Fibroblast of villous mesenchyme (primary cell): ENCODE results near the gene PITPNM1. TPM values are rescaled to one million over a fixed set of nuclear protein-coding genes. Genes with fewer than 3 reads are reported as not detected.

ENCODE experiments used
- DNase-seq: peaks from one replicate; pipeline ENCODE4 v3.0.0-alpha.2; 2010; ENCODE audit warnings: low read depth
- H3K4me3 ChIP-seq: 2 replicates; pipeline ENCODE4 v1.5.1; 2011; ENCODE audit warnings: low read depth, mild to moderate bottlenecking, low read length
- CTCF ChIP-seq: IDR thresholded peaks from 2 replicates; pipeline ENCODE4 v1.5.1; 2012; ENCODE audit warnings: low read depth, mild to moderate bottlenecking, low read length; ENCODE audit not compliant: insufficient read depth
- total RNA-seq: library from RNA; depleted of rRNA; stranded (reverse); fragments of >200 nt; gene quantifications from 2 replicates; pipeline ENCODE4 v1.2.3, GENCODE V29; 2012

The PITPNM1 gene
- total RNA-seq, 1 donor, result 22.9 TPM

GRCh38 chr11:67507242-67507863 lies 2.2 kb upstream of the PITPNM1 start:
- H3K4me3 ChIP-seq, result peak overlapping the region; percentile 90
- no peak for TF ChIP-seq CTCF
- no peak for DNase-seq

- H3K4me3 ChIP-seq, result no peak overlapping the region
- TF ChIP-seq CTCF, result no peak
- no peak for DNase-seq
Measured at GRCh38 chr11:67506426-67507051, 1.4 kb upstream of the PITPNM1 start.

GRCh38 chr11:67505605-67506396 lies 638 bp upstream of the PITPNM1 start:
- TF ChIP-seq CTCF, result peak; percentile 95
- peak overlapping the region; percentile 81 for H3K4me3 ChIP-seq
- peak; percentile 88 for DNase-seq

- no peak for TF ChIP-seq CTCF
- DNase-seq, result peak; percentile 31
- peak overlapping the region; percentile 81 for H3K4me3 ChIP-seq
Measured at GRCh38 chr11:67504005-67504949, 886 bp downstream of the PITPNM1 start.

GRCh38 chr11:67503119-67504004 lies 1.8 kb downstream of the PITPNM1 start:
- DNase-seq, result no peak
- no peak for TF ChIP-seq CTCF

More at GRCh38 chr11:67503119-67504004, 1.8 kb downstream of the PITPNM1 start:
- peak overlapping the region; percentile 81 for H3K4me3 ChIP-seq
